ENCODE measurements around the gene INAFM2.

GRCh38 chr15:40302288-40302886 is 21.1 kb upstream of the INAFM2 start:
- TF ChIP-seq CTCF (IDR thresholded peaks at IDR 0.05; ENCODE audit: low read depth, low read length, missing input control) (no peak), ZBTB33 (IDR thresholded peaks at IDR 0.05) (no peak), MAX (IDR thresholded peaks at IDR 0.05) (no peak)

Data from liver (tissue), 2 donors.